Ovary (tissue), 3 donors: Measurements from ENCODE around the gene COL1A2.

Experiments
- EP300 ChIP-seq: sonication (generic); formaldehyde crosslinking; IDR thresholded peaks from one replicate; pipeline ENCODE4 v1.6.1; 2017; ENCODE audit warnings: antibody characterized with exemption
- POLR2A ChIP-seq: fragments of 450-650 bp; IDR thresholded peaks from one replicate; pipeline ENCODE4 v1.6.1; 2017; ENCODE audit warnings: antibody characterized with exemption, mild to moderate bottlenecking, moderate library complexity
- TF ChIP-seq, protein P1 (sequence below), 3 donors: fragments of 450-650 bp in 2 of 3; fragments of 200-600 bp in 1 of 3; IDR thresholded peaks; one replicate each; pipeline versions ENCODE4 v1.5.1 to v1.8.0; 2016 to 2022; ENCODE audit warnings: antibody characterized with exemption in 3 of 3, mild to moderate bottlenecking in 1 of 3
- donor health status: DM: no; HTN: no; CAD: no.

DNA sequence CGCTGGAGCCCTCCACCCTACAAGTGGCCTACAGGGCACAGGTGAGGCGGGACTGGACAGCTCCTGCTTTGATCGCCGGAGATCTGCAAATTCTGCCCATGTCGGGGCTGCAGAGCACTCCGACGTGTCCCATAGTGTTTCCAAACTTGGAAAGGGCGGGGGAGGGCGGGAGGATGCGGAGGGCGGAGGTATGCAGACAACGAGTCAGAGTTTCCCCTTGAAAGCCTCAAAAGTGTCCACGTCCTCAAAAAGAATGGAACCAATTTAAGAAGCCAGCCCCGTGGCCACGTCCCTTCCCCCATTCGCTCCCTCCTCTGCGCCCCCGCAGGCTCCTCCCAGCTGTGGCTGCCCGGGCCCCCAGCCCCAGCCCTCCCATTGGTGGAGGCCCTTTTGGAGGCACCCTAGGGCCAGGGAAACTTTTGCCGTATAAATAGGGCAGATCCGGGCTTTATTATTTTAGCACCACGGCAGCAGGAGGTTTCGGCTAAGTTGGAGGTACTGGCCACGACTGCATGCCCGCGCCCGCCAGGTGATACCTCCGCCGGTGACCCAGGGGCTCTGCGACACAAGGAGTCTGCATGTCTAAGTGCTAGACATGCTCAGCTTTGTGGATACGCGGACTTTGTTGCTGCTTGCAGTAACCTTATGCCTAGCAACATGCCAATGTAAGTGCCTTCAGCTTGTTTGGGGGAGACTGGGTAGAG is at the start of gene COL1A2:
- TF ChIP-seq, protein P1, sequence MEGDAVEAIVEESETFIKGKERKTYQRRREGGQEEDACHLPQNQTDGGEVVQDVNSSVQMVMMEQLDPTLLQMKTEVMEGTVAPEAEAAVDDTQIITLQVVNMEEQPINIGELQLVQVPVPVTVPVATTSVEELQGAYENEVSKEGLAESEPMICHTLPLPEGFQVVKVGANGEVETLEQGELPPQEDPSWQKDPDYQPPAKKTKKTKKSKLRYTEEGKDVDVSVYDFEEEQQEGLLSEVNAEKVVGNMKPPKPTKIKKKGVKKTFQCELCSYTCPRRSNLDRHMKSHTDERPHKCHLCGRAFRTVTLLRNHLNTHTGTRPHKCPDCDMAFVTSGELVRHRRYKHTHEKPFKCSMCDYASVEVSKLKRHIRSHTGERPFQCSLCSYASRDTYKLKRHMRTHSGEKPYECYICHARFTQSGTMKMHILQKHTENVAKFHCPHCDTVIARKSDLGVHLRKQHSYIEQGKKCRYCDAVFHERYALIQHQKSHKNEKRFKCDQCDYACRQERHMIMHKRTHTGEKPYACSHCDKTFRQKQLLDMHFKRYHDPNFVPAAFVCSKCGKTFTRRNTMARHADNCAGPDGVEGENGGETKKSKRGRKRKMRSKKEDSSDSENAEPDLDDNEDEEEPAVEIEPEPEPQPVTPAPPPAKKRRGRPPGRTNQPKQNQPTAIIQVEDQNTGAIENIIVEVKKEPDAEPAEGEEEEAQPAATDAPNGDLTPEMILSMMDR (IDR thresholded peaks at IDR 0.05): peak in 1 of 3 donors; percentile 25
- TF ChIP-seq POLR2A (peak; percentile 39), EP300 (no peak)
